Eye (tissue), 1 donor: ENCODE results near the gene LGALS12.

ENCODE experiments used
- DNase-seq: peaks from one replicate; pipeline ENCODE4 v3.0.0-alpha.2; 2015

The LGALS12 gene

GRCh38 chr11:63563201-63564055 lies 57.5 kb downstream of the LGALS12 start, which contains the start of gene PLAAT2:
Gene PLAAT2, minus strand, starts transcription at chr11:63563379. Its CDS starts 55 bp downstream, at chr11:63563324.
- no peak for DNase-seq

GRCh38 chr11:63564056-63564774 lies 58.3 kb downstream of the LGALS12 start:
- DNase-seq: no peak

GRCh38 chr11:63564784-63565350 lies 59.0 kb downstream of the LGALS12 start:
- no peak for DNase-seq
